HCT116 (cell line): Measurements from ENCODE around the gene ZNHIT6.

ENCODE experiments used
- CEBPB ChIP-seq: IDR thresholded peaks from 2 replicates; pipeline ENCODE4 v1.6.1; 2012; ENCODE audit warnings: low read depth
- EZH2 ChIP-seq: fragments of 200-600 bp; sonication (generic); IDR thresholded peaks from 2 replicates; pipeline ENCODE4 v1.6.1; 2017; ENCODE audit warnings: antibody characterized with exemption, mixed run types
- POLR2A ChIP-seq: IDR thresholded peaks from 2 replicates; pipeline ENCODE4 v1.7.0; 2011; ENCODE audit warnings: borderline replicate concordance; ENCODE audit not compliant: insufficient read depth, insufficient read length; ENCODE audit errors: extremely low read depth
- POLR2AphosphoS5 ChIP-seq: IDR thresholded peaks from 2 replicates; pipeline ENCODE4 v1.6.1; 2011; ENCODE audit warnings: mild to moderate bottlenecking, low read depth, low read length, moderate library complexity
- ZFX ChIP-seq: fragments of 450-650 bp; IDR thresholded peaks from 2 replicates; pipeline ENCODE4 v1.6.1; 2017
- TF ChIP-seq, protein P1 (sequence below), 3 experiments: fragments of 200-600 bp in 1 of 3; sonication (generic) in 1 of 3; IDR thresholded peaks in 2 of 3; conservative IDR thresholded peaks in 1 of 3; 2 replicates each; pipeline ENCODE4 v1.5.1; 2012 to 2017; ENCODE audit warnings: low read depth in 2 of 3, low read length in 2 of 3, antibody characterized with exemption in 1 of 3, borderline replicate concordance in 1 of 3, control low read depth in 1 of 3, mild to moderate bottlenecking in 1 of 3, mixed read lengths in 1 of 3, mixed run types in 1 of 3, moderate library complexity in 1 of 3; ENCODE audit not compliant: insufficient read depth in 1 of 3
- TF ChIP-seq, protein P2 (sequence below): IDR thresholded peaks from 2 replicates; pipeline ENCODE4 v1.6.1; 2011; ENCODE audit warnings: mild to moderate bottlenecking, low read length, moderate library complexity; ENCODE audit not compliant: insufficient replicate concordance; ENCODE audit errors: extremely low read depth
- TF ChIP-seq, protein P3 (sequence below): IDR thresholded peaks from 2 replicates; pipeline ENCODE4 v1.6.1; 2012
- TF ChIP-seq, protein P4 (sequence below): IDR thresholded peaks from 2 replicates; pipeline ENCODE4 v1.6.1; 2012; ENCODE audit warnings: low read depth

DNA sequence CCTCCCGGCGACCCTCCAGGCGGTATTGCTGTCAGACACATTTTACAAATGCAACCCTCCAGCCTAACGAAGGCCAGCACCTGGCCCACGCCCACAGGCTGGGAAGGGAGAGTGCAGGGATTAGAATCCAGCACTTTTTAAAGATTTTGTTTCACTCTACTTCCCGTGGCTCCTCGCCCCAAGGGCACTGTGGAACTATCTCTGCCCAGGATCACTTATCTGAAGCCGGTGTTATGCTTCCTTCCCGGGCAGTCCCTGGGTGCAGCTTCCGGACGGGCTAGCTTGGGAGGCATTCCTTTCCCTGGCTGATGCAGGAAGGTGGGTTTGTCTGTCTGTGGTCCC lies 91.9 kb downstream of the ZNHIT6 start:
- TF ChIP-seq, protein P1, sequence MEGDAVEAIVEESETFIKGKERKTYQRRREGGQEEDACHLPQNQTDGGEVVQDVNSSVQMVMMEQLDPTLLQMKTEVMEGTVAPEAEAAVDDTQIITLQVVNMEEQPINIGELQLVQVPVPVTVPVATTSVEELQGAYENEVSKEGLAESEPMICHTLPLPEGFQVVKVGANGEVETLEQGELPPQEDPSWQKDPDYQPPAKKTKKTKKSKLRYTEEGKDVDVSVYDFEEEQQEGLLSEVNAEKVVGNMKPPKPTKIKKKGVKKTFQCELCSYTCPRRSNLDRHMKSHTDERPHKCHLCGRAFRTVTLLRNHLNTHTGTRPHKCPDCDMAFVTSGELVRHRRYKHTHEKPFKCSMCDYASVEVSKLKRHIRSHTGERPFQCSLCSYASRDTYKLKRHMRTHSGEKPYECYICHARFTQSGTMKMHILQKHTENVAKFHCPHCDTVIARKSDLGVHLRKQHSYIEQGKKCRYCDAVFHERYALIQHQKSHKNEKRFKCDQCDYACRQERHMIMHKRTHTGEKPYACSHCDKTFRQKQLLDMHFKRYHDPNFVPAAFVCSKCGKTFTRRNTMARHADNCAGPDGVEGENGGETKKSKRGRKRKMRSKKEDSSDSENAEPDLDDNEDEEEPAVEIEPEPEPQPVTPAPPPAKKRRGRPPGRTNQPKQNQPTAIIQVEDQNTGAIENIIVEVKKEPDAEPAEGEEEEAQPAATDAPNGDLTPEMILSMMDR (IDR thresholded peaks at IDR 0.05 in 2 of 3, conservative IDR thresholded peaks at IDR 0.05 in 1 of 3; ENCODE audit: borderline replicate concordance in 1 of 3, insufficient read depth in 1 of 3, low read depth in 2 of 3, low read length in 2 of 3): no peak
- TF ChIP-seq EZH2: no peak
- TF ChIP-seq, protein P2, sequence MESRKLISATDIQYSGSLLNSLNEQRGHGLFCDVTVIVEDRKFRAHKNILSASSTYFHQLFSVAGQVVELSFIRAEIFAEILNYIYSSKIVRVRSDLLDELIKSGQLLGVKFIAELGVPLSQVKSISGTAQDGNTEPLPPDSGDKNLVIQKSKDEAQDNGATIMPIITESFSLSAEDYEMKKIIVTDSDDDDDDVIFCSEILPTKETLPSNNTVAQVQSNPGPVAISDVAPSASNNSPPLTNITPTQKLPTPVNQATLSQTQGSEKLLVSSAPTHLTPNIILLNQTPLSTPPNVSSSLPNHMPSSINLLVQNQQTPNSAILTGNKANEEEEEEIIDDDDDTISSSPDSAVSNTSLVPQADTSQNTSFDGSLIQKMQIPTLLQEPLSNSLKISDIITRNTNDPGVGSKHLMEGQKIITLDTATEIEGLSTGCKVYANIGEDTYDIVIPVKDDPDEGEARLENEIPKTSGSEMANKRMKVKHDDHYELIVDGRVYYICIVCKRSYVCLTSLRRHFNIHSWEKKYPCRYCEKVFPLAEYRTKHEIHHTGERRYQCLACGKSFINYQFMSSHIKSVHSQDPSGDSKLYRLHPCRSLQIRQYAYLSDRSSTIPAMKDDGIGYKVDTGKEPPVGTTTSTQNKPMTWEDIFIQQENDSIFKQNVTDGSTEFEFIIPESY: no peak
- TF ChIP-seq POLR2A: no peak
- TF ChIP-seq, protein P3, sequence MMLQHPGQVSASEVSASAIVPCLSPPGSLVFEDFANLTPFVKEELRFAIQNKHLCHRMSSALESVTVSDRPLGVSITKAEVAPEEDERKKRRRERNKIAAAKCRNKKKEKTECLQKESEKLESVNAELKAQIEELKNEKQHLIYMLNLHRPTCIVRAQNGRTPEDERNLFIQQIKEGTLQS: no peak
- TF ChIP-seq, protein P4, sequence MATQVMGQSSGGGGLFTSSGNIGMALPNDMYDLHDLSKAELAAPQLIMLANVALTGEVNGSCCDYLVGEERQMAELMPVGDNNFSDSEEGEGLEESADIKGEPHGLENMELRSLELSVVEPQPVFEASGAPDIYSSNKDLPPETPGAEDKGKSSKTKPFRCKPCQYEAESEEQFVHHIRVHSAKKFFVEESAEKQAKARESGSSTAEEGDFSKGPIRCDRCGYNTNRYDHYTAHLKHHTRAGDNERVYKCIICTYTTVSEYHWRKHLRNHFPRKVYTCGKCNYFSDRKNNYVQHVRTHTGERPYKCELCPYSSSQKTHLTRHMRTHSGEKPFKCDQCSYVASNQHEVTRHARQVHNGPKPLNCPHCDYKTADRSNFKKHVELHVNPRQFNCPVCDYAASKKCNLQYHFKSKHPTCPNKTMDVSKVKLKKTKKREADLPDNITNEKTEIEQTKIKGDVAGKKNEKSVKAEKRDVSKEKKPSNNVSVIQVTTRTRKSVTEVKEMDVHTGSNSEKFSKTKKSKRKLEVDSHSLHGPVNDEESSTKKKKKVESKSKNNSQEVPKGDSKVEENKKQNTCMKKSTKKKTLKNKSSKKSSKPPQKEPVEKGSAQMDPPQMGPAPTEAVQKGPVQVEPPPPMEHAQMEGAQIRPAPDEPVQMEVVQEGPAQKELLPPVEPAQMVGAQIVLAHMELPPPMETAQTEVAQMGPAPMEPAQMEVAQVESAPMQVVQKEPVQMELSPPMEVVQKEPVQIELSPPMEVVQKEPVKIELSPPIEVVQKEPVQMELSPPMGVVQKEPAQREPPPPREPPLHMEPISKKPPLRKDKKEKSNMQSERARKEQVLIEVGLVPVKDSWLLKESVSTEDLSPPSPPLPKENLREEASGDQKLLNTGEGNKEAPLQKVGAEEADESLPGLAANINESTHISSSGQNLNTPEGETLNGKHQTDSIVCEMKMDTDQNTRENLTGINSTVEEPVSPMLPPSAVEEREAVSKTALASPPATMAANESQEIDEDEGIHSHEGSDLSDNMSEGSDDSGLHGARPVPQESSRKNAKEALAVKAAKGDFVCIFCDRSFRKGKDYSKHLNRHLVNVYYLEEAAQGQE: no peak
- no peak for TF ChIP-seq CEBPB
- TF ChIP-seq POLR2AphosphoS5: no peak
- TF ChIP-seq ZFX: no peak
